Left lung (tissue), 10 donors: ENCODE data around the gene KCTD17. TPM values are rescaled to one million over a fixed set of nuclear protein-coding genes. Genes with fewer than 3 reads are reported as not detected.

Source experiments
- ATAC-seq: fragments of 200-7000 bp; cut with Tn5 transposase; one replicate; pipeline ENCODE4 v1.9.1; 2020; ENCODE audit warnings: moderate library complexity
- DNase-seq, 4 donors: peaks; one replicate each; pipeline ENCODE4 v3.0.0-alpha.2; 2013 to 2020
- H3K27ac ChIP-seq, 2 donors: fragments of 200-600 bp; sonication (generic) in 1 of 2; one replicate each; pipeline versions ENCODE4 v1.5.0 to v1.8.0; 2020 to 2021
- H3K27me3 ChIP-seq, 2 donors: fragments of 200-600 bp; sonication (generic) in 1 of 2; one replicate each; pipeline versions ENCODE4 v1.5.0 to v1.8.0; 2020 to 2021
- H3K36me3 ChIP-seq, 2 donors: fragments of 200-600 bp; sonication (generic) in 1 of 2; one replicate each; pipeline versions ENCODE4 v1.5.0 to v1.8.0; 2020 to 2021
- H3K4me1 ChIP-seq, 2 donors: fragments of 200-600 bp; one replicate each; pipeline ENCODE4 v1.8.0; 2021
- H3K4me3 ChIP-seq, 2 donors: fragments of 200-600 bp; sonication (generic) in 1 of 2; one replicate each; pipeline versions ENCODE4 v1.5.0 to v1.8.0; 2020 to 2021; ENCODE audit warnings: mild to moderate bottlenecking in 1 of 2
- H3K9me3 ChIP-seq, 2 donors: fragments of 200-600 bp; sonication (generic) in 1 of 2; one replicate each; pipeline versions ENCODE4 v1.5.0 to v1.8.0; 2020 to 2021
- intact Hi-C, 2 donors: fragments of 100-400 bp; cut with DNase I; formaldehyde crosslinking; loops; one replicate each; pipeline versions ENCODE4 v1.11.2 to v1.14.2; 2022
- polyA plus RNA-seq, 6 donors: library from polyadenylated mRNA; unstranded; fragments of 120-200 nt; gene quantifications; one replicate each; pipeline ENCODE4 v1.2.1, GENCODE V29; 2013; ENCODE audit not compliant: insufficient read length in 6 of 6
- total RNA-seq, 2 donors: library from RNA; stranded (reverse); fragmentation: NEBNext Ultra II Directional; extraction: Animal tissue kit (Norgen Biotek cat#: 25700); gene quantifications; one replicate each; pipeline ENCODE4 v1.2.1, GENCODE V29; 2021
- TF ChIP-seq, protein P1 (sequence below), 2 donors: fragments of 200-600 bp; sonication (generic) in 1 of 2; IDR thresholded peaks; one replicate each; pipeline versions ENCODE4 v1.5.0 to v1.8.0; 2021; ENCODE audit warnings: antibody characterized with exemption in 2 of 2
- donor health status: DM: no; HTN: yes; CAD: no.
- donor health status: DM: no; HTN: no; CAD: no.

Gene KCTD17
- total and polyA plus RNA-seq, 8 donors, result 20.5 to 34.2 (median 25.6) TPM

DNA sequence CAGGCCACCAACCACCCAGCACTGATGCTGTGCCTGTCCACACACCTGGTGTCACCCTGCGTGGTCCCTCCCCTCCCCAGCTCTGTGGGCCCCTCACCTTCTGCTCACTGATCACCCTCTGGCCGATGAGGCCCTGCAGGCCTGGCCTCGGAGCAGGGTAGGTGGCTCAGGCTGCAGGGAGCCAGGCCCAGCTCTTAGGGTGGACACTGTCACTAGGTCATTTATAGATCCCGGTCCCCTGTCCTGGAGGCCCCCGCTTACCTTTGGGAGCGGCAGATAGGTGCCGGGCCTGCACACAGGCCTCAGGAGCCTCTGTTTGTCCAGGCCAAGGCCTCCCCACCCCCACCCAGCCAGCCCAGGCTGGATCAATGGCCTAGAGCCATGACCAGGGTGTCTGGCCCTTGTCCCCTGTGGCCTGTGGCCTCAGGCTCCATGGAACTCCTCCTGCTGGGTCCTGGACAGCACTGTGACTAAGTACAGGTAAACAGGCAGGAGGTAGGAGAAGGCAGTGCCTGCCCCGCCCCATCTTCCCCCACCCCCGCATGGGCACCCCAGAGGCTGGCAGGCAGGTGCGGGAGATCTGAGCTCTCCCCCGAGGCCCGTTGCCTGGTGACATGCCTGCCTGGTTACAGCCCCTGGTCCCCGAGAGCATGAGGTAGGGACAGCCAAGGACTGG, 57.8 kb downstream of the KCTD17 start, which contains the start of gene TMPRSS6:
TSS of gene TMPRSS6 (minus strand) at position 472 of the 676 bp plus-strand sequence. CDS start 6,296 bp downstream, outside the sequence.
- DNase-seq (peak in 1 of 4 donors; percentile 72), ATAC-seq (peak; percentile 65)
- no peaks in the 10 kb centered on the region for H3K36me3 ChIP-seq
- H3K4me1 ChIP-seq, result no peaks in the 10 kb centered on the region
- TF ChIP-seq, protein P1, sequence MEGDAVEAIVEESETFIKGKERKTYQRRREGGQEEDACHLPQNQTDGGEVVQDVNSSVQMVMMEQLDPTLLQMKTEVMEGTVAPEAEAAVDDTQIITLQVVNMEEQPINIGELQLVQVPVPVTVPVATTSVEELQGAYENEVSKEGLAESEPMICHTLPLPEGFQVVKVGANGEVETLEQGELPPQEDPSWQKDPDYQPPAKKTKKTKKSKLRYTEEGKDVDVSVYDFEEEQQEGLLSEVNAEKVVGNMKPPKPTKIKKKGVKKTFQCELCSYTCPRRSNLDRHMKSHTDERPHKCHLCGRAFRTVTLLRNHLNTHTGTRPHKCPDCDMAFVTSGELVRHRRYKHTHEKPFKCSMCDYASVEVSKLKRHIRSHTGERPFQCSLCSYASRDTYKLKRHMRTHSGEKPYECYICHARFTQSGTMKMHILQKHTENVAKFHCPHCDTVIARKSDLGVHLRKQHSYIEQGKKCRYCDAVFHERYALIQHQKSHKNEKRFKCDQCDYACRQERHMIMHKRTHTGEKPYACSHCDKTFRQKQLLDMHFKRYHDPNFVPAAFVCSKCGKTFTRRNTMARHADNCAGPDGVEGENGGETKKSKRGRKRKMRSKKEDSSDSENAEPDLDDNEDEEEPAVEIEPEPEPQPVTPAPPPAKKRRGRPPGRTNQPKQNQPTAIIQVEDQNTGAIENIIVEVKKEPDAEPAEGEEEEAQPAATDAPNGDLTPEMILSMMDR (IDR thresholded peaks at IDR 0.05), result no peak
- no peaks in the 10 kb centered on the region for H3K9me3 ChIP-seq
- intact Hi-C loops, result no loop called here
- no peak within 1 kb of the TSS for H3K27ac ChIP-seq
- no peak within 1 kb of the TSS for H3K4me3 ChIP-seq
- H3K27me3 ChIP-seq, result peaks cover 0 to 22% of the 10 kb centered on the region in 2 donors

DNA sequence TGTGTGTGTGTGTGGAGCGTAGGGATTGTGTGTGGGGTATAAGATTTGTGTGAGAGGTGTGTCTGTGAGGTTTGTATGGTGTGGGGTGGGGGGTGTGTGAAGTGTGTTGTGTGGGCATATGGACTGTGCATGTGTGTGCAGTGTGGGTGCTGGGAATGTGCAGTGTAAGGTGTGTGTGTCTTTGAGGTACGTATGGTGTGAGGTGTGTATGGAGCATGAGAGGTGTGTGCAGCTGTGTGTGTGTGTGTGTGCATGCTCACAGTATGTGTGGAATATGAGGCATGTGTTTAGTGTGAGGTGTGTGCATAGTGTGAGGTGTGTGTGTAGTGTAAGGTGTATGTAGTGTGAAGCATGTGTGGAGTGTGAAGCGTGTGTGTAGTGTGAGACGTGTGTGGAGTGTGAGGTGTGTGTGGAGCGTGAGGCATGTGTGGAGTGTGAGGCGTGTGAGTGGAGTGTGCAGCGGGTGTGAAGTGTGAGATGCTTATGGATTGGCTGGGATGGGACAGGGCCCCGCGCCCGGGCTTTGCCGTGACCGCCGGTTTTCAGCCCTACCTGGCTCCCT, 59.7 kb downstream of the KCTD17 start:
- intact Hi-C loops, result no loop called here
- Histone ChIP-seq H3K36me3 (no peaks in the 10 kb centered on the region), H3K27me3 (peaks cover 0 to 23% of the 10 kb centered on the region in 2 donors), H3K9me3 (no peaks in the 10 kb centered on the region), H3K4me1 (no peaks in the 10 kb centered on the region), H3K4me3 (no peak overlapping the region), H3K27ac (no peak overlapping the region)
- no peak for ATAC-seq
- no peak for DNase-seq
- TF ChIP-seq, protein P1 (IDR thresholded peaks at IDR 0.05), result no peak

DNA sequence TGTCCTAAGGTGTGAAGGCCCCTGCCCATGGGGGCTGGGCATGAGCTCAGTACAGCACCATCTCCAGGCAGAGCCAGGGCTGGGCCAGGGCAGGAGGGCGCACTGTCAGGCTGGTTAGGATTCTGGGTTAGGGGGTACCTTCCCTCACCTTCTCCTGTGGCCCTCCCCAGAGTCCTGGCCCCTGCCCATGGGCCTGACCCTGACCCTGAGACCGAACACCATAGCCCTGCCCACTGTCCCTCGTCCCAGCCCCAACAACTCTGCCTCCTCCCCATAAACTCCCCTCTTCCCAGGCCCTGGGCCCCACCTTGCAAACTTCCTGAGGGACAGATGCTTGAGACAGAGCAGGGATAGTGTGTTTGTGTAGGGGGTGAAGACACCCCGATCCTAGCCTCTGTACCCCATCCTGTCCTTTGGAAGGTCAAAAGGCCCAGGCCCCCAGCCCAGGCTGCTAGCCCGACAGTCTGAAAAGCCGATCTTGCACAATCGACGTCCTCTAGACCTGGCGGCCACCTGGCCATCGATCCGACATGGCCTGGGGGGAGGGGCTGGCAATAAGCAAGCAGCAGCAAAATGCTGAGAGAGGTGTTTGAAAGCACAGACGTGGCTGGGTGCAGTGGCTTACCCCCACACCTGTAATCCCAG, 60.7 kb downstream of the KCTD17 start:
- DNase-seq, result peak in 1 of 4 donors; percentile 57
- Histone ChIP-seq H3K27ac (no peak overlapping the region), H3K36me3 (no peaks in the 10 kb centered on the region), H3K9me3 (no peaks in the 10 kb centered on the region), H3K4me1 (no peaks in the 10 kb centered on the region), H3K4me3 (no peak overlapping the region), H3K27me3 (peaks cover 0 to 23% of the 10 kb centered on the region in 2 donors)
- no peak for ATAC-seq
- intact Hi-C loops, result no loop called here
- TF ChIP-seq, protein P1 (IDR thresholded peaks at IDR 0.05), result no peak

Other genes starting within 250 kb of the KCTD17 start
- under 1 TPM; 0.70 to 0.76 TPM for gene PVALB, start 234.7 kb upstream of the KCTD17 start, total RNA-seq
- gene PVALB, start 234.7 kb upstream of the KCTD17 start, polyA plus RNA-seq, result under 1 TPM in 2 of 6 donors, not detected in 4; 0.30 to 0.39 TPM
- gene NCF4, start 190.7 kb upstream of the KCTD17 start, total RNA-seq, result 10 to 100 TPM; 13.0 to 68.1 TPM
- 1 to 10 TPM; 3.2 to 4.0 (median 3.7) TPM for gene NCF4, start 190.7 kb upstream of the KCTD17 start, polyA plus RNA-seq
- gene CSF2RB, start 138.1 kb upstream of the KCTD17 start, total RNA-seq, result 10 to 100 TPM; 11.5 to 47.5 TPM
- gene CSF2RB, start 138.1 kb upstream of the KCTD17 start, polyA plus RNA-seq, result 1 to 10 TPM; 2.5 to 3.9 (median 3.5) TPM
- gene TST, start 32.3 kb upstream of the KCTD17 start, total RNA-seq, result 10 to 100 TPM; 37.7 to 52.0 TPM
- 10 to 100 TPM; 14.7 to 27.9 (median 20.5) TPM for gene TST, start 32.3 kb upstream of the KCTD17 start, polyA plus RNA-seq
- 10 to 100 TPM; 56.2 to 63.1 TPM for gene MPST, start 32.0 kb upstream of the KCTD17 start, total RNA-seq
- 10 to 100 TPM; 41.4 to 62.8 (median 49.2) TPM for gene MPST, start 32.0 kb upstream of the KCTD17 start, polyA plus RNA-seq
- 1 to 10 TPM in 1 of 2 donors, not detected in 1; 1.5 TPM for gene TMPRSS6, start 58.0 kb downstream of the KCTD17 start, total RNA-seq
- under 1 TPM; 0.45 to 0.85 (median 0.57) TPM for gene TMPRSS6, start 58.0 kb downstream of the KCTD17 start, polyA plus RNA-seq
- 1 to 10 TPM; 3.7 to 7.7 TPM for gene IL2RB, start 98.2 kb downstream of the KCTD17 start, total RNA-seq
- 1 to 10 TPM; 1.1 to 3.5 (median 2.9) TPM for gene IL2RB, start 98.2 kb downstream of the KCTD17 start, polyA plus RNA-seq
- gene C1QTNF6, start 136.5 kb downstream of the KCTD17 start, total RNA-seq, result 10 to 100 TPM in 1 of 2 donors, 1 to 10 TPM in 1; 7.2 to 16.0 TPM
- 10 to 100 TPM; 22.9 to 28.8 (median 25.1) TPM for gene C1QTNF6, start 136.5 kb downstream of the KCTD17 start, polyA plus RNA-seq
- gene SSTR3, start 160.7 kb downstream of the KCTD17 start, total RNA-seq, result under 1 TPM in 1 of 2 donors, not detected in 1; 0.26 TPM
- under 1 TPM in 5 of 6 donors, not detected in 1; 0.04 to 0.18 (median 0.07) TPM for gene SSTR3, start 160.7 kb downstream of the KCTD17 start, polyA plus RNA-seq
- 10 to 100 TPM; 40.9 to 77.2 TPM for gene RAC2, start 192.5 kb downstream of the KCTD17 start, total RNA-seq
- gene RAC2, start 192.5 kb downstream of the KCTD17 start, polyA plus RNA-seq, result 10 to 100 TPM in 2 of 6 donors, 1 to 10 TPM in 4; 6.7 to 11.2 (median 8.7) TPM
- gene CYTH4, start 230.8 kb downstream of the KCTD17 start, total RNA-seq, result 10 to 100 TPM; 16.2 to 63.4 TPM
- 1 to 10 TPM; 4.7 to 6.6 (median 5.7) TPM for gene CYTH4, start 230.8 kb downstream of the KCTD17 start, polyA plus RNA-seq